ENCODE data around the gene VCL.

GRCh38 chr10:73989594-73990150 is 8.2 kb upstream of the VCL start:
- TF ChIP-seq CTCF (IDR thresholded peaks at IDR 0.05) (no peak), POLR2A (IDR thresholded peaks at IDR 0.05) (no peak)
